Natural killer cell (primary cell): ENCODE measurements around the gene VPS54. TPM values are rescaled to one million over a fixed set of nuclear protein-coding genes. Genes with fewer than 3 reads are reported as not detected.

ENCODE experiments used
- ATAC-seq, 3 donors: fragments of 150-1000 bp in 2 of 3; fragments of 200-7000 bp in 1 of 3; cut with Tn5 transposase; 1 replicate in 1 of 3; 2 replicates in 2 of 3; pipeline ENCODE4 v1.10.0; 2021; ENCODE audit warnings: mild to moderate bottlenecking in 2 of 3, moderate library complexity in 2 of 3
- DNase-seq, 2 donors: peaks; one replicate each; pipeline versions ENCODE4 v3.0.0 to v3.0.0-alpha.2; 2013 to 2021; ENCODE audit warnings: mixed read lengths in 1 of 2
- H3K27ac ChIP-seq: one replicate; pipeline ENCODE4 v1.5.1; 2013; ENCODE audit warnings: mild to moderate bottlenecking, low read length
- H3K27me3 ChIP-seq: one replicate; pipeline ENCODE4 v1.6.1; 2013; ENCODE audit warnings: low read length; ENCODE audit not compliant: control insufficient read depth, insufficient read depth
- H3K36me3 ChIP-seq: one replicate; pipeline ENCODE4 v1.6.1; 2013; ENCODE audit warnings: low read length; ENCODE audit not compliant: control insufficient read depth, insufficient read depth
- H3K4me1 ChIP-seq: one replicate; pipeline ENCODE4 v1.6.1; 2013; ENCODE audit warnings: low read length; ENCODE audit not compliant: control insufficient read depth, insufficient read depth
- H3K4me3 ChIP-seq: one replicate; pipeline ENCODE4 v1.5.1; 2013; ENCODE audit warnings: low read length
- H3K9me3 ChIP-seq: one replicate; pipeline ENCODE4 v1.6.1; 2013; ENCODE audit warnings: low read length; ENCODE audit not compliant: control insufficient read depth, insufficient read depth
- H3K27ac Mint-ChIP-seq, 2 donors: one replicate each; pipeline ENCODE4 v1.8.0; 2022; ENCODE audit warnings: mild to moderate bottlenecking in 2 of 2, mixed read lengths in 2 of 2, moderate library complexity in 1 of 2
- H3K27me3 Mint-ChIP-seq, 2 donors: one replicate each; pipeline ENCODE4 v1.8.0; 2022; ENCODE audit warnings: low read depth in 2 of 2, mixed read lengths in 2 of 2
- H3K36me3 Mint-ChIP-seq: one replicate; pipeline ENCODE4 v1.8.0; 2022; ENCODE audit warnings: mixed read lengths
- H3K4me1 Mint-ChIP-seq, 2 donors: one replicate each; pipeline ENCODE4 v1.8.0; 2022; ENCODE audit warnings: mixed read lengths in 2 of 2
- H3K4me3 Mint-ChIP-seq: one replicate; pipeline ENCODE4 v1.8.0; 2022; ENCODE audit warnings: mild to moderate bottlenecking, moderate library complexity, mixed read lengths
- H3K9me3 Mint-ChIP-seq, 2 donors: one replicate each; pipeline ENCODE4 v1.8.0; 2022; ENCODE audit warnings: mixed read lengths in 2 of 2
- CTCF ChIP-seq: fragments of 200-600 bp; IDR thresholded peaks from one replicate; pipeline ENCODE4 v1.8.0; 2022; ENCODE audit warnings: antibody characterized with exemption
- WGBS: methylation state at CpG from one replicate; pipeline ENCODE4 v1.1.7; 2013; ENCODE audit warnings: missing lambda C conversion rate; ENCODE audit not compliant: insufficient coverage; 5-methylcytosine and 5-hydroxymethylcytosine counted together
- intact Hi-C: fragments of 100-400 bp; cut with micrococcal nuclease; formaldehyde crosslinking; loops from one replicate; pipeline ENCODE4 v1.14.2; 2022
- total RNA-seq, 4 donors: library from RNA; stranded (reverse); fragments of 120-200 nt in 1 of 4; gene quantifications; one replicate each; pipeline versions ENCODE4 v1.2.3 to v1.2.4, GENCODE V29; 2013 to 2022

VPS54 gene
- total RNA-seq, 3 donors from 2014 or later (not counting 1 experiment from before 2014, with no cell fraction given), result 12.1 to 17.3 (median 13.5) TPM

GRCh38 chr2:63893163-63893562, 126.1 kb downstream of the VPS54 start:
- Mint-ChIP-seq H3K9me3 (no peaks in the 10 kb centered on the region), H3K36me3 (peaks cover 10% of the 10 kb centered on the region), H3K4me1 (peaks cover 4 to 7% of the 10 kb centered on the region in 2 donors), H3K4me3 (no peak overlapping the region), H3K27me3 (no peaks in the 10 kb centered on the region), H3K27ac (peak overlapping the region in 1 of 2 donors; percentile 68)
- Histone ChIP-seq H3K4me1 (no peaks in the 10 kb centered on the region), H3K27me3 (no peaks in the 10 kb centered on the region), H3K9me3 (no peaks in the 10 kb centered on the region), H3K27ac (no peak overlapping the region), H3K4me3 (no peak overlapping the region), H3K36me3 (peaks cover 62% of the 10 kb centered on the region)
- intact Hi-C loops, result no loop called here
- 97% methylated on average over 2 of the region's 2 CpGs for WGBS
- ATAC-seq (no peak), DNase-seq (no peak)
- TF ChIP-seq CTCF, result no peak

GRCh38 chr2:63891488-63892030, 127.7 kb downstream of the VPS54 start:
- H3K9me3 ChIP-seq, result no peaks in the 10 kb centered on the region
- DNase-seq (no peak), ATAC-seq (no peak)
- no peaks in the 10 kb centered on the region for H3K4me1 ChIP-seq
- Mint-ChIP-seq H3K4me1 (peaks cover 4 to 7% of the 10 kb centered on the region in 2 donors), H3K27me3 (no peaks in the 10 kb centered on the region), H3K4me3 (no peak overlapping the region), H3K27ac (peak overlapping the region; percentile 42 to 51), H3K9me3 (no peaks in the 10 kb centered on the region), H3K36me3 (peaks cover 18% of the 10 kb centered on the region)
- H3K36me3 ChIP-seq, result peaks cover 72% of the 10 kb centered on the region
- H3K27me3 ChIP-seq, result no peaks in the 10 kb centered on the region
- WGBS, result no CpG with 5 or more reads among the region's 1 CpG
- intact Hi-C loops, result no loop called here
- H3K27ac ChIP-seq, result no peak overlapping the region
- no peak overlapping the region for H3K4me3 ChIP-seq
- TF ChIP-seq CTCF, result no peak

GRCh38 chr2:63890678-63891077, 128.6 kb downstream of the VPS54 start:
- no peaks in the 10 kb centered on the region for H3K27me3 ChIP-seq
- DNase-seq, result no peak
- H3K4me1 Mint-ChIP-seq, result peaks cover 4 to 7% of the 10 kb centered on the region in 2 donors
- H3K4me1 ChIP-seq, result no peaks in the 10 kb centered on the region
- H3K4me3 Mint-ChIP-seq, result no peak overlapping the region
- no peak overlapping the region for H3K27ac ChIP-seq
- intact Hi-C loops, result no loop called here
- no peak overlapping the region for H3K27ac Mint-ChIP-seq
- H3K4me3 ChIP-seq, result no peak overlapping the region
- WGBS, result 94% methylated on average over 2 of the region's 2 CpGs
- peaks cover 75% of the 10 kb centered on the region for H3K36me3 ChIP-seq
- no peaks in the 10 kb centered on the region for H3K27me3 Mint-ChIP-seq
- ATAC-seq, result no peak
- H3K9me3 Mint-ChIP-seq, result no peaks in the 10 kb centered on the region
- TF ChIP-seq CTCF, result no peak
- no peaks in the 10 kb centered on the region for H3K9me3 ChIP-seq
- peaks cover 18% of the 10 kb centered on the region for H3K36me3 Mint-ChIP-seq
